GM19240 (cell line): ENCODE measurements around the gene B3GLCT.
"Not testable (repeated sequence)": the region's sequence is repeated elsewhere in the genome, so short reads cannot be mapped to it uniquely, and the experiment has no call there.

Experiments used
- DNase-seq: peaks from one replicate; pipeline ENCODE4 v3.0.0; 2011; ENCODE audit warnings: low spot score; ENCODE audit not compliant: insufficient read length

B3GLCT gene

DNA sequence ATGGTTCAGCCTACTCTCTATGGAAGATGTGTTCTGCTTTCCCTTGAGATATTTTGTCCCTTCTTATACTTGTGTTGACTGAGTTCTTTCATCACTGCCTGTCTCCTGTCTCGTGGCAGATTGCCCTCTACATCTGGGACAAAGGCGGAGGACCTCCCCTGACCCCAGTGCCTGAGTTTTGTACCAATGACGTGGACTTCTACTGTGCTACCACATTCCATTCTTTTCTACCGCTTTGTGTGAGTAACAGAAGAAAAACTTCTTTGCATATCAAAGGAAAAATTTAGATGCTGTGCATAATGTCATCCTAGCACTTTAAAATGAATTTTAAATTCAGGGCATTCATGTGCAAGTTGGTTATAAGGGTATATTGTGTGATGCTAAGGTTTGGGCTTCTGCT lies 74.6 kb downstream of the B3GLCT start:
- DNase-seq: no peak

- no peak for DNase-seq
Observed at GRCh38 chr13:31276421-31276820, 76.6 kb downstream of the B3GLCT start.

DNA sequence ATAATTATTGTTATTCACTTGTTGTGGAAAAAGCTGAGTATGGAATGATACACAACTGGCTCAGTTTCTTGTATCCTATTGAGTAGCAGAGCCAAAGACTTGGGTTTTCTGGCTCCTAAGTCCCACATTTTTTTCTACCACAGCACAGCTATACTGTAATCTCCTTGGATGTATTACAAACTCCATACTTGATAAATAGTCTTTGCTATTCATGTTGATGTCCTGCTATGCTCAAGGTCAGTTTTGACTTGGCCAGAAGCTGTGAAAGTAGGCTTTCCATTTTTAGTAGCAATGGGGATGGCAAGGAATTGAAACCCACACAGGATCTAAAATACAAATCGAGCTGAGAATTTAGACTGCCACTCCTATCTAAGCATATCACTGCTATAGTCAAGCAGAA lies 79.1 kb downstream of the B3GLCT start:
- no peak for DNase-seq

DNA sequence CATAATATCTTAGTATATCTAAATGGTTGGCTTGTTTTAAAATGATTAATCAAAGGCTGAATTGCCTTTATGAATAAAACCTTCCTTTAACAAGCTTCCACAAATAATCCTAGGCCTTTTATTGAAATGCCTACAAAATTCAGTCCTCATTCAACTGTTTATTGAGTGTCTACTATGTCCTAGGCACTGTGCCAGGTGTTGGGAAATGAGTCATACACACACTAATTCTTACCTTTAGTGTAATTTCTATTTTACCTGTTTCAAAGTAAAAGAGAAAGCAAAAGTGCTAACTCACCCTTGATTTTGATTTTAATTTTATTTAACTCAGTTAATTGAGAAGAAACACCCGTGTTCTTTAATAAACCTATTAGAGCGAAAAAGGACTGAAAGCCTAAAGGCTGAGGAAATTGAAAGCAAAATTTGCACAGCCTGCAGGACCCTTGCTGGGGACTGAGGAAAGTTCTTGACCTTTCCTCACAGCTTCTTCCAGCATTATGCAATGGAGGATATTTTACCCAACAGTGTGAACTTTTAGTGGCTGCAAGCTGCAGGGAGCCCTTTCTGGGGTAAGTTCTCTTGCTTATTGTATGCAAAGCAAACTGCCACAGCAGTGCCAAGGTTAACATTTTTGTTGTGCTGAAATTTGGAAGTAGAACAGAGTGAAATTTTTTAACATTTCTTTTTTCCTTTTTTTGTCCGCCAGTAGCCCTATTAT lies 83.1 kb downstream of the B3GLCT start:
- DNase-seq: no peak

DNA sequence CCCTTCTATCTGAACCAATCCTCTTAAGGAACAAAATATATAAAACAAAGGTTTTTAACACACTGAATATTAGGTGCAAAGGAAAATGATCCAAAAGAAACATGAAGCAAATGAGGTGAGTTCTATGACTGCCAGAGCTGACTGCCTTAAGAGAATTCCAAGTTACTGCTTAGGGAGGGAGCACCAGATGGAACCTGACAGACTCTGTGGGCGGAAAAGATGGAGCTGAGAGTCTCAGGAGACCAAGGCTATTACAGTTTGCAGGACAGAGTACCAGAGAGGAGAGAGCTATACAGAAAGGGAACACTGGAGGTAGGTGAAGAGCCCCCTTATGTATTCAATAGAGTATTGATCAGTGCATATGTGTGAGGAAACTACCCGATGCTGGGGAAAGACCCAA lies 87.2 kb downstream of the B3GLCT start:
- DNase-seq: no peak

DNA sequence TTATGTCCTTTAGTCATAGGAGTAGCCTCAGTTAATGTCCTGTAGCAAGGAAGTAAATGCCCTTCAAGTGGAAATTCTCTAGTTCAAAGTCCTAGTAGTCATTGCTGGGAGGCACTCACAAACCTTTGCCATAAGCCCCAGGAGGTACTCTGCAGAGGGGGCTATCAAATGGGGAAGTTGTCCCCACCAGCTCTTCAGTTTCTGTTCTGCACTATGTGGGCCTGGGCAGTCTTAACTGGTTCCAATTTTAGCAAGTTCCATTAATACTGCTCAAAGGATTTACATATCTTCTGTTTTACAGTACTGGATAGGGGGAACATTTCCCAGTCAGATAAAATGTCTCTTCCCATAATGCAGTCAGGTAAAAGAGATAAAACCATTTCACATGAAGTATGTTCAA lies 101.3 kb downstream of the B3GLCT start:
- no peak for DNase-seq

GRCh38 chr13:31310356-31310755 lies 110.6 kb downstream of the B3GLCT start:
- DNase-seq: no peak

GRCh38 chr13:31310786-31311185 lies 111.0 kb downstream of the B3GLCT start:
- DNase-seq: no peak

GRCh38 chr13:31311921-31312320 lies 112.1 kb downstream of the B3GLCT start:
- DNase-seq: no peak

DNA sequence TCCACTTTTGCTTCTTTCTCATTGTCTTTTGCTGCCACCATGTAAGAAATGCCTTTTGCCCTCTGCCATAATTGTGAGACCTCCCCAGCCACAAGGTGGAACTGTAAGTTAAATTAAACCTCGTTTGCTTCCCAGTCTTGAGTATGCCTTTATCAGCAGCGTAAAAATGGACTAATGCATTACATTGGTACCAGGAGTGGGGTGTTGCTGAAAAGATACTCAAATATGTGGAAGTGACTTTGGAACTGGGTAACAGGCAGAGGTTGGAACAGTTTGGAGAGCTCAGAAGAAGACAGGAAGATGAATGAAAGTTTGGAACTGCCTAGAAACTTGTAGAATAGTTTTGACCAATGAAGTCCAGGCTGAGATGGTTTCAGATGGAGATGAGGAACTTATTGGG lies 115.2 kb downstream of the B3GLCT start:
- DNase-seq: no peak

DNA sequence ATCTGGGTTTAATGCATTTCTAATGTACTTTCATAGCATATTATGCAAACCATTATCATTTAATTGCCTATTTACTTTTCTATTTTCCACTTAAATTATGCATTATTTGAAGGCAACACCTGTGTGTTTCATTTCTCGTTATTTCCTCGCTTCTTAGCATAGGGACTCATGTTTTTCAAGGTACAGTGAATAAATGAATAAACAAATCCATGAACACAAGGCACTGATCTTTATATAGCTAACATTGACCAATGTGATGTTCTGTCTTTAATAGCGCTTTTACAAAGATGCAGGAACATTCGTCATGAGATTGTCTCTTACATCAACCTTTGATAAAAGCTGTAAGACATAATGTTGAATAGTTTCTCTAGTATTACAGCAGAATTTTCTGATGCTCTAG lies 121.2 kb downstream of the B3GLCT start:
- DNase-seq: no peak

DNA sequence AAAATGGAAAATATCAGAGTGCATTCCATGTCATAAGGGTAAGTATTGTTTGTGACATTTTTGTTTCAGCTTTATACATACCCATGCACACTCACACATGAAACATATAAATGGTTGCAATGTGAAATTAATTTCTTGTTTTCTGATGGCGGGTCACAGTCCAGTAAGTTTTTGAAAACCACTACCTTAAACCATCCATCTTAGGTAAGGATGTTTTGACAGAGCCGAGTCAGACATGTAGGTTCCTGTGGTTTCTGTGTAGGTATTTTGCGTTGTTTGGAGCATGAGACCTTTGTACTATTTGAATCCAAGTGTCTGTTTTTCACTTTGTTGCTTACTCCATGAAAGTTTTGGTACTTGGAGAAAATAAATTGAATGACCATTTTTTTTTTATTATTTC lies 121.7 kb downstream of the B3GLCT start:
- DNase-seq: no peak

GRCh38 chr13:31322026-31322425 lies 122.3 kb downstream of the B3GLCT start:
- DNase-seq: no peak

DNA sequence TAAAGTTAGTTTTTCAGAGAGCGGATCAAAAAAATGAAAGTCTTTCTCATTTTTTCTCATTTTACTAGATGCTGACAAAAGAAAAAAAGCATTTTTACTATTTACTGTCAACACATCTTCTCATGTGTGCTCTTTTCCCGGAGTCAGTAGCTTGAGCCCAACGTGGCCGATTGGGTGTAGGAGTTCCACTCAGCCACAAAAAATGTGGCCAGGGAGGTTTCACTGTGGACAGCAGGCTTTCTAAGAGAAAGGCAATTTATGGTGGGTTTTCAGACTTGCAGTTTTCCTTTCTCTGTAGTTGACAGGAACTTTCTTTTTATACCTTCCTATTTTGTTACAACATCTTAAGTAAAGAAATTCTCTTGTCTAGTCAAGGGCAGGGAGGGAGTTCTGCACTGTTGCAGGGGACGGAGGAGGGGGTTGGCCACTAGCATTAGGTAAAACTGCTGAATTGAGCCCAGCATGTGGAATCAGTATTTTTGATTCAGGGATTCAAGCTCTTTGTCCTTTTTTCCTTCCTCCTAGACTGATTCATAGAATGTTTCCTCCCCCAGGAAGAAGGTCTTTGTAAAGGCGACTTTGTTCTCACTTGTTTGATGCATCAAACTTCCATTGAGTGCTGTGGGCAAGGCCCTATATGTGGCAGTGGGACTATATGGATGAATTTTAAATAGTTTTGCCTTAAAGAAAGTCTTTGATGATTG lies 123.1 kb downstream of the B3GLCT start:
- DNase-seq: no peak

DNA sequence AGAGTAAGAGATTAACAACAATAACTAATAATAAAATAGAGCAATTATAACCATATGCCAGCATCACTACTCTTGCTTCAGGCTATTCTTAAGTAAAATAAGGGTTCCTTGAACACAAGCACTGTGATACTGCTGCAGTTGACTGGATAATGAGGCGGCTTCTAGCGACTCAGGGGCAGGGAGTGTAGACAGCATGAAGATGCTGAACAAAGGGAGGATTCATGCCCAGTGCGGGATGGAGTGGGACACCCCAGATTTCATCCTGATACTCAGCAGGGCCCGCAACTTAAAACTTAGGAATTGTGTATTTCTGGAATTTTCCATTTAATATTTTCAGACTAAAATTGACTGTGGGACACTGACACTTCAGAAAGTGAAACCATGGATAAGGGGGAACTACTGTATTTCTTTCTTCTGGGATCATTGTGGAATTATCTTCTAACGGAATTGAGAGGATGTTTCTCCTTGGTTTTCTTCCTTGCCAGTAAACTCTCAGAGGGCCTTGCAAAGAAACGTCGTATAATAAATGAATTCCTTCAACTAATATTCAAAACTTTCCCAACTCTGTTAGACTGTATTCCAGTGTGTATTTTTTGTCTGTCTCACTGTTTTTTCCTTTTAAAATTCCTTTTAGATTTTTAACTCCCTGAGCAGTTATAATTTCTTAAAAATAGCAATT lies 127.5 kb downstream of the B3GLCT start:
- DNase-seq: no peak

DNA sequence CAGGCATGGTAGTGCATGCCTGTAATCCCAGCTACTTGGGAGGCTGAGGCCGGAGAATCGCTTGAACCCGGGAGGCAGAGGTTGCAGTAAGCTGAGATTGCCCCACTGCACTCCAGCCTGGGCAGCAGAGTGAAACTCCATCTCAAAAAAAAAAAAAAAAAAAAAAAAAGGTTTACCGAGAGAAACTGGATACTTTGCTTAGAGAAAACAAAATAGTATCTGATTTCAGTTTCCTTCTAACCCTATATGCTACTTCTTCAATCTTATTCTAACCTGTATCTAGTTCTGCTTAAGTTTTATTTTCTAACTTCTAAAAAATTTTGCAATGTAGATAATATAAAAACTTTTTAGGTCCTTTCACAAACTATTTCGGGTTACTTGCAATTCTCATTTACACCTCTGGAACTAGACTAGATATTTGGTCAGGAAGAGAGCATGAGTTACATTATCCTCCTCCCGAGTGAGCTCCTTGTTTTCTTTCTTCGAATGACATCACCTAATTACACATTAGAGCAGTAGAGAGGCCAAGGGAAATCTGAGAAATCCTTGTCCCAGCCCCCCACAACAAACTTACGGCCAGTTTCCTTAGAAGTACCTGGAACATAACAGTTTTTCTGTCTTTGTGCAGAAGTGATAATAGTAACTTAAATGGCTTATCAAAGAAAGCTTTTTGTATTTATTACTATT lies 128.9 kb downstream of the B3GLCT start:
- no peak for DNase-seq

- no peak for DNase-seq
Observed at GRCh38 chr13:31330236-31330635, 130.5 kb downstream of the B3GLCT start.

DNA sequence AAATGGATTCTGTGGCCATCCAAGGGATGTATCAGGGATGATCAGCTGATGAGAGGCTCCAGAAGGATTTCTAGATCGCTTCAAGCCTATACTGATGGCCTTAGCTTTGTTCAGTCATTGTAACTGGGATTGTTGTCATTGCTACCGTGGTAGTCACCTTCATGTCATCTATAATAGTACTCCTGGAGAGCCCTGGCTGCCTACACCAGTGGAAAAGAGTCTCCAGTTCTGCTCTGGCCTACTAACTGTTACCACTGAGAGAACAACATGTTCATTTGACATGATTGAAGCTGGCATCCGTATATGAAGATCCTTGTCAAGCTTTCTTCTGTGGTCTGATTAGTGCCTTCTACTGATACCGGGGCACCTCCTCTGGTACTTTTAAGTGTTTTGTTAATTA lies 131.3 kb downstream of the B3GLCT start:
- no peak for DNase-seq

DNA sequence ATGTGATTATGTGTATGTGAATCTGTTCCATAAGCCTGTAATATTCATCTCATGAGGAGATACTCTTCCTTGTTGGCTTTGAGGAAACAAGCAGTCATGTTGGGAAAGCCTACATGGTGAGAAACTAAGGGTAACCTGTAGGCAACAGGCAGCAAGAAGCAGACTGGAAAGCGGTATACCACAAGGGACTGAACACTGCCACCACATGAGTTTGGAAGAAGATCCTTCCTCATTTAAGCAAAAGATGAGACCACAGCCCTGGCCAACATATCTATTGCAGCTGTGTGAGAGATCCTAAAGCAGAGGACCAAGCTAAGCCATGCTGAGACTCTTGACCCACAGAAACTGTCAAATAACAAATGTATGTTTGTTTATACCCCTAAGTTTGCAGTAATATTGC lies 134.8 kb downstream of the B3GLCT start:
- DNase-seq: no peak

- no peak for DNase-seq
Observed at GRCh38 chr13:31334994-31335557, 135.3 kb downstream of the B3GLCT start.

- DNase-seq: not testable (repeated sequence)
Observed at GRCh38 chr13:31339616-31340015, 139.8 kb downstream of the B3GLCT start.

DNA sequence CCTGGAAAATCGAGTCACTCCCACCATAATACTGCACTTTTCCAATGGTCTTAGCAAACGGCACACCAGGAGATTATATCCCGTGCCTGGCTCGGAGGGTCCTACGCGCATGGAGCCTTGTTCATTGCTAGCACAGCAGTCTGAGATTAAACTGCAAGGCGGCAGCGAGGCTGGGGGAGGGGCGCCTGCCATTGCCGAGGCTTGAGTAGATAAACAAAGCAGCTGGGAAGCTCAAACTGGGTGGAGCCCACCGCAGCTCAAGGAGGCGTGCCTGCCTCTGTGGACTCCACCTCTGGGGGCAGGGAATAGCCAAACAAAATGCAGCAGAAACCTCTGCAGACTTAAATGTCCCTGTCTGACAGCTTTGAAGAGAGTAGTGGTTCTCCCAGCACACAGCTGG lies 141.1 kb downstream of the B3GLCT start:
- not testable (repeated sequence) for DNase-seq
